A549 (cell line): ENCODE measurements around the gene FRS3. TPM values are rescaled to one million over a fixed set of nuclear protein-coding genes. Genes with fewer than 3 reads are reported as not detected.

Experiments used
- ATAC-seq, 2 experiments: fragments of 200-7000 bp in 1 of 2; fragments of >200 bp in 1 of 2; cut with Nextera tagmentation in 1 of 2; cut with Tn5 transposase in 1 of 2; 3 replicates each; pipeline versions ENCODE4 v1.8.0 to v1.9.1; 2018 to 2020; ENCODE audit warnings: mild to moderate bottlenecking in 1 of 2, moderate library complexity in 1 of 2
- CTCF ChIA-PET: fragments of 300-600 bp; sonication (Branson Sonifier 250); formaldehyde crosslinking; extraction: SDS; loops from one replicate; lab custom pipeline; 2021; ENCODE audit warnings: antibody characterized with exemption, inconsistent platforms; lab: Yijun Ruan, JAX
- POLR2A ChIA-PET: fragments of 350-600 bp; formaldehyde crosslinking; extraction: SDS; loops from one replicate; lab custom pipeline; 2021; ENCODE audit warnings: antibody characterized with exemption, inconsistent platforms; lab: Yijun Ruan, JAX
- DNase-seq, 2 experiments: peaks; one replicate each; pipeline versions ENCODE4 v3.0.0 to v3.0.0-alpha.2; 2011 to 2016; ENCODE audit warnings: low read depth in 1 of 2, low spot score in 1 of 2
- FAIRE-seq: peaks from 2 replicates; lab custom pipeline; 2011; peaks lifted over from hg19 to GRCh38; lab: Jason Lieb, UNC
- H3K27ac ChIP-seq, 2 experiments: fragments of >200 bp; sonication (Bioruptor Twin); formaldehyde crosslinking; 3 replicates each; pipeline ENCODE4 v1.5.1; 2016 to 2017
- H3K4me1 ChIP-seq: fragments of >200 bp; sonication (Bioruptor Twin); formaldehyde crosslinking; 3 replicates; pipeline ENCODE4 v1.6.1; 2016
- H3K4me2 ChIP-seq: fragments of >200 bp; sonication (Bioruptor Twin); formaldehyde crosslinking; 3 replicates; pipeline ENCODE4 v1.6.1; 2016
- H3K4me3 ChIP-seq: fragments of >200 bp; sonication (Bioruptor Twin); formaldehyde crosslinking; 3 replicates; pipeline ENCODE4 v1.5.1; 2016
- H3K9me3 ChIP-seq: fragments of >200 bp; sonication (Bioruptor Twin); formaldehyde crosslinking; 3 replicates; pipeline ENCODE4 v1.6.1; 2016
- ATOH8 ChIP-seq: fragments of 250-450 bp; sonication (Bioruptor Pico); IDR thresholded peaks from 2 replicates; pipeline ENCODE4 v1.5.0; 2020; ENCODE audit warnings: low read depth, mild to moderate bottlenecking, moderate library complexity
- EHF ChIP-seq: fragments of 250-450 bp; sonication (Bioruptor Pico); IDR thresholded peaks from 2 replicates; pipeline ENCODE4 v1.5.0; 2020; ENCODE audit warnings: mild to moderate bottlenecking
- EHMT2 ChIP-seq: fragments of 200-600 bp; sonication (generic); IDR thresholded peaks from 2 replicates; pipeline ENCODE4 v1.6.1; 2016; ENCODE audit warnings: antibody characterized with exemption, low read depth, mild to moderate bottlenecking, moderate library complexity
- FOSB ChIP-seq: fragments of 250-450 bp; sonication (Bioruptor Pico); IDR thresholded peaks from 2 replicates; pipeline ENCODE4 v1.5.0; 2020; ENCODE audit warnings: mild to moderate bottlenecking, moderate library complexity
- HDAC2 ChIP-seq: fragments of 200-600 bp; sonication (generic); IDR thresholded peaks from 2 replicates; pipeline ENCODE4 v1.6.1; 2016
- HOXA7 ChIP-seq: fragments of 250-450 bp; sonication (Bioruptor Pico); IDR thresholded peaks from 2 replicates; pipeline ENCODE4 v1.5.0; 2020; ENCODE audit warnings: mild to moderate bottlenecking, moderate library complexity
- NPAS2 ChIP-seq: fragments of 250-450 bp; sonication (Bioruptor Pico); IDR thresholded peaks from 2 replicates; pipeline ENCODE4 v1.8.0; 2022; ENCODE audit warnings: mild to moderate bottlenecking, moderate library complexity, borderline replicate concordance
- NR3C1 ChIP-seq: fragments of >200 bp; sonication (Bioruptor Twin); formaldehyde crosslinking; IDR thresholded peaks from 3 replicates; pipeline ENCODE4 v1.6.1; 2017
- RARB ChIP-seq: fragments of 250-450 bp; sonication (Bioruptor Pico); IDR thresholded peaks from 2 replicates; pipeline ENCODE4 v1.8.0; 2021; ENCODE audit warnings: mild to moderate bottlenecking, moderate library complexity
- REST ChIP-seq: fragments of 200-600 bp; sonication (generic); IDR thresholded peaks from 2 replicates; pipeline ENCODE4 v1.6.1; 2016; ENCODE audit warnings: antibody characterized with exemption, mild to moderate bottlenecking, moderate library complexity
- RFX5 ChIP-seq: fragments of 450-650 bp; IDR thresholded peaks from 2 replicates; pipeline ENCODE4 v1.7.1; 2014; ENCODE audit warnings: antibody characterized with exemption, mild to moderate bottlenecking, moderate library complexity
- TP53 ChIP-seq: fragments of 250-450 bp; sonication (Bioruptor Pico); IDR thresholded peaks from 2 replicates; pipeline ENCODE4 v1.5.0; 2021; ENCODE audit warnings: mild to moderate bottlenecking, moderate library complexity
- ZC3H11A ChIP-seq: fragments of 450-650 bp; IDR thresholded peaks from 2 replicates; pipeline ENCODE4 v1.6.1; 2014; ENCODE audit warnings: antibody characterized with exemption, mild to moderate bottlenecking
- ZNF302 ChIP-seq: fragments of 250-450 bp; sonication (Bioruptor Pico); IDR thresholded peaks from 2 replicates; pipeline ENCODE4 v1.9.0; 2021; ENCODE audit warnings: inconsistent platforms, mild to moderate bottlenecking, moderate library complexity
- ZSCAN20 ChIP-seq: fragments of 250-450 bp; sonication (Bioruptor Pico); IDR thresholded peaks from 2 replicates; pipeline ENCODE4 v1.8.0; 2022; ENCODE audit warnings: mild to moderate bottlenecking, moderate library complexity
- WGBS: methylation state at CpG from one replicate; pipeline ENCODE4 v1.1.6; 2017; ENCODE audit errors: missing lambda C conversion rate; 5-methylcytosine and 5-hydroxymethylcytosine counted together
- polyA plus RNA-seq, 4 experiments: library from polyadenylated mRNA; depleted of rRNA in 3 of 4; stranded (reverse); fragments of >200 nt; fragmentation: RNase III in 1 of 4; extraction: RNeasy Plus Mini Kit Qiagen cat#74134 plus additional on column Dnase treatment in 1 of 4; gene quantifications; 2 replicates in 3 of 4; 3 replicates in 1 of 4; pipeline ENCODE4 v1.2.3, GENCODE V29; 2011 to 2017
- TF ChIP-seq, protein P1 (sequence below): fragments of 150-350 bp; IDR thresholded peaks from 2 replicates; pipeline ENCODE4 v1.6.1; 2014; ENCODE audit warnings: low read depth, mild to moderate bottlenecking, low read length

Gene FRS3
- polyA plus RNA-seq, 2 of the 4 experiments (the other 2 are of a cell fraction) = 1.9 to 2.0 TPM

- ATAC-seq (no peak), DNase-seq (no peak), FAIRE-seq (no peak)
- WGBS = 74% methylated on average over 3 of the region's 3 CpGs
- CTCF ChIA-PET = interaction anchor here (0.9 to 4.6 kb wide), 19 partner anchors 11 to 407 kb away, joined by 3 to 49 read pairs (median 5); partner anchors contain the start of genes TFEB and TOMM6
- Histone ChIP-seq H3K9me3 (no peaks in the 10 kb centered on the region), H3K4me2 (no peak overlapping the region), H3K27ac (no peak overlapping the region), H3K4me1 (peaks cover 7% of the 10 kb centered on the region; the same call in 2 of the 3 replicates), H3K4me3 (no peak overlapping the region)
- POLR2A ChIA-PET = interaction anchor here (0.6 kb wide), 1 partner anchor 68 kb away, joined by 4 read pairs; no protein-coding TSS in a partner anchor
- no peak for TF ChIP-seq RARB
- TF ChIP-seq EHF (CRISPR knock-in tag) = no peak
Measured at GRCh38 chr6:41774841-41775240, 4.9 kb downstream of the FRS3 start.

GRCh38 chr6:41771058-41771983 lies 8.4 kb downstream of the FRS3 start:
- TF ChIP-seq FOSB = no peak
- no peak for TF ChIP-seq NR3C1
- no peak for TF ChIP-seq ZSCAN20 (CRISPR knock-in tag)
- TF ChIP-seq, protein P1, sequence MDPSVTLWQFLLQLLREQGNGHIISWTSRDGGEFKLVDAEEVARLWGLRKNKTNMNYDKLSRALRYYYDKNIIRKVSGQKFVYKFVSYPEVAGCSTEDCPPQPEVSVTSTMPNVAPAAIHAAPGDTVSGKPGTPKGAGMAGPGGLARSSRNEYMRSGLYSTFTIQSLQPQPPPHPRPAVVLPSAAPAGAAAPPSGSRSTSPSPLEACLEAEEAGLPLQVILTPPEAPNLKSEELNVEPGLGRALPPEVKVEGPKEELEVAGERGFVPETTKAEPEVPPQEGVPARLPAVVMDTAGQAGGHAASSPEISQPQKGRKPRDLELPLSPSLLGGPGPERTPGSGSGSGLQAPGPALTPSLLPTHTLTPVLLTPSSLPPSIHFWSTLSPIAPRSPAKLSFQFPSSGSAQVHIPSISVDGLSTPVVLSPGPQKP = no peak
- no peak for TF ChIP-seq TP53 (CRISPR knock-in tag)
- no peak for TF ChIP-seq ZC3H11A
- no peak for TF ChIP-seq REST
- CTCF ChIA-PET = interaction anchor here (1.6 to 3.0 kb wide), 3 partner anchors 66 to 403 kb away, joined by 3 to 12 read pairs (median 6); no protein-coding TSS in a partner anchor
- ATAC-seq = no peak
- WGBS = 86% methylated on average over 16 of the region's 29 CpGs
- DNase-seq = no peak
- no peak overlapping the region for H3K4me2 ChIP-seq
- no peak for FAIRE-seq
- H3K27ac ChIP-seq = no peak overlapping the region
- H3K4me1 ChIP-seq = peaks cover 20% of the 10 kb centered on the region
- no peak overlapping the region for H3K4me3 ChIP-seq
- H3K9me3 ChIP-seq = no peaks in the 10 kb centered on the region
- POLR2A ChIA-PET = no interaction called here

- FAIRE-seq = no peak
- H3K9me3 ChIP-seq = no peaks in the 10 kb centered on the region
- peaks cover 20% of the 10 kb centered on the region for H3K4me1 ChIP-seq
- CTCF ChIA-PET = no interaction called here
- 98% methylated on average over 10 of the region's 30 CpGs for WGBS
- no peak overlapping the region for H3K4me3 ChIP-seq
- no peak overlapping the region for H3K4me2 ChIP-seq
- no peak overlapping the region for H3K27ac ChIP-seq
- no peak for ATAC-seq
- POLR2A ChIA-PET = no interaction called here
- DNase-seq = no peak
- TF ChIP-seq HDAC2 = no peak
- no peak for TF ChIP-seq NPAS2 (CRISPR knock-in tag)
- TF ChIP-seq HOXA7 (CRISPR knock-in tag) = no peak
- TF ChIP-seq ZNF302 (CRISPR knock-in tag) = no peak
- no peak for TF ChIP-seq RFX5
- TF ChIP-seq REST = no peak
- TF ChIP-seq ATOH8 (CRISPR knock-in tag) = no peak
- TF ChIP-seq, protein P1 = no peak
- TF ChIP-seq EHMT2 = no peak
Measured at GRCh38 chr6:41770381-41771057, 9.2 kb downstream of the FRS3 start.
